SHP77 (cell line): ENCODE measurements around the gene OPHN1.
"Not testable (repeated sequence)": the region's sequence is repeated elsewhere in the genome, so short reads cannot be mapped to it uniquely, and the experiment has no call there.

ENCODE experiments used
- DNase-seq, 2 experiments: peaks; one replicate each; lab custom pipeline; 2025; lab: John Stamatoyannopoulos, UW

The OPHN1 gene

GRCh38 chrX:68422478-68422877 lies 10.8 kb downstream of the OPHN1 start:
- DNase-seq: no peak

GRCh38 chrX:68421636-68422035 lies 11.7 kb downstream of the OPHN1 start:
- DNase-seq: peak in 1 of 2 experiments; percentile 1

GRCh38 chrX:68420559-68420958 lies 12.7 kb downstream of the OPHN1 start:
- DNase-seq: no peak

GRCh38 chrX:68419975-68420374 lies 13.3 kb downstream of the OPHN1 start:
- DNase-seq: no peak

- DNase-seq: no peak
Observed at GRCh38 chrX:68417651-68418050, 15.6 kb downstream of the OPHN1 start.

- DNase-seq: no peak
Observed at GRCh38 chrX:68416592-68416991, 16.7 kb downstream of the OPHN1 start.

GRCh38 chrX:68415316-68415715 lies 18.0 kb downstream of the OPHN1 start:
- no peak for DNase-seq

GRCh38 chrX:68413254-68413653 lies 20.0 kb downstream of the OPHN1 start:
- DNase-seq: no peak

GRCh38 chrX:68411729-68412128 lies 21.6 kb downstream of the OPHN1 start:
- no peak for DNase-seq

GRCh38 chrX:68409194-68409593 lies 24.1 kb downstream of the OPHN1 start:
- DNase-seq: no peak

GRCh38 chrX:68403522-68403921 lies 29.8 kb downstream of the OPHN1 start:
- DNase-seq: no peak

- no peak for DNase-seq
Observed at GRCh38 chrX:68403038-68403437, 30.3 kb downstream of the OPHN1 start.

GRCh38 chrX:68402094-68402493 lies 31.2 kb downstream of the OPHN1 start:
- DNase-seq: no peak

GRCh38 chrX:68398291-68398690 lies 35.0 kb downstream of the OPHN1 start:
- no peak for DNase-seq

- no peak for DNase-seq
Observed at GRCh38 chrX:68396953-68397352, 36.3 kb downstream of the OPHN1 start.

GRCh38 chrX:68389419-68389960 lies 43.8 kb downstream of the OPHN1 start:
- not testable (repeated sequence) for DNase-seq

- no peak for DNase-seq
Observed at GRCh38 chrX:68387776-68388175, 45.5 kb downstream of the OPHN1 start.

- DNase-seq: no peak
Observed at GRCh38 chrX:68383540-68383939, 49.8 kb downstream of the OPHN1 start.

- not testable (repeated sequence) for DNase-seq
Observed at GRCh38 chrX:68377579-68377978, 55.7 kb downstream of the OPHN1 start.

GRCh38 chrX:68376373-68376772 lies 56.9 kb downstream of the OPHN1 start:
- no peak for DNase-seq

GRCh38 chrX:68375803-68376202 lies 57.5 kb downstream of the OPHN1 start:
- no peak for DNase-seq

- no peak for DNase-seq
Observed at GRCh38 chrX:68372665-68373064, 60.6 kb downstream of the OPHN1 start.

- DNase-seq: no peak
Observed at GRCh38 chrX:68369559-68369958, 63.7 kb downstream of the OPHN1 start.

GRCh38 chrX:68365341-68365740 lies 68.0 kb downstream of the OPHN1 start:
- no peak for DNase-seq

- no peak for DNase-seq
Observed at GRCh38 chrX:68363984-68364383, 69.3 kb downstream of the OPHN1 start.
